Activated naive CD8-positive, alpha-beta T cell treated with anti-CD3 and anti-CD28 coated beads, Interleukin-2, amount 10 ng/mL, durations not matched to agents 7 days and 5 days (primary cell): Measurements from ENCODE around the gene ADGRL2. TPM values are rescaled to one million over a fixed set of nuclear protein-coding genes. Genes with fewer than 3 reads are reported as not detected.
"Not testable (repeated sequence)": the region's sequence is repeated elsewhere in the genome, so short reads cannot be mapped to it uniquely, and the experiment has no call there.

Experiments
- ATAC-seq: fragments of 150-1000 bp; cut with Tn5 transposase; one replicate; pipeline ENCODE4 v1.10.0; 2021; ENCODE audit warnings: low read depth, moderate library complexity
- POLR2A ChIA-PET: fragments of 350-600 bp; sonication (Branson Sonifier 250); formaldehyde crosslinking; loops from one replicate; lab custom pipeline; 2021; ENCODE audit warnings: antibody characterized with exemption; lab: Charles Lee
- DNase-seq: peaks from one replicate; pipeline ENCODE4 v3.0.0; 2021
- H3K27ac Mint-ChIP-seq: one replicate; pipeline ENCODE4 v1.8.0; 2022; ENCODE audit warnings: mild to moderate bottlenecking, mixed read lengths
- H3K27me3 Mint-ChIP-seq: one replicate; pipeline ENCODE4 v1.8.0; 2022; ENCODE audit warnings: mild to moderate bottlenecking, moderate library complexity, mixed read lengths
- H3K36me3 Mint-ChIP-seq: one replicate; pipeline ENCODE4 v1.8.0; 2021; ENCODE audit warnings: mild to moderate bottlenecking, mixed read lengths
- H3K4me1 Mint-ChIP-seq: one replicate; pipeline ENCODE4 v1.8.0; 2021; ENCODE audit warnings: mixed read lengths
- H3K4me3 Mint-ChIP-seq: one replicate; pipeline ENCODE4 v1.8.0; 2022; ENCODE audit warnings: mild to moderate bottlenecking, moderate library complexity, mixed read lengths
- H3K9me3 Mint-ChIP-seq: one replicate; pipeline ENCODE4 v1.8.0; 2021; ENCODE audit warnings: mixed read lengths
- total RNA-seq, 2 experiments: library from RNA; stranded (reverse); gene quantifications; one replicate each; pipeline ENCODE4 v1.2.3, GENCODE V29; 2021

The ADGRL2 gene
- total RNA-seq, 2 experiments from 2014 or later, result not detected

- no peaks in the 10 kb centered on the region for H3K4me1 Mint-ChIP-seq
- POLR2A ChIA-PET, result no interaction called here
- no peaks in the 10 kb centered on the region for H3K9me3 Mint-ChIP-seq
- no peak overlapping the region for H3K27ac Mint-ChIP-seq
- no peak for DNase-seq
- no peak for ATAC-seq
- H3K36me3 Mint-ChIP-seq, result no peaks in the 10 kb centered on the region
- H3K4me3 Mint-ChIP-seq, result no peak overlapping the region
- peaks cover 3% of the 10 kb centered on the region for H3K27me3 Mint-ChIP-seq
These were observed 77.8 kb downstream of the ADGRL2 start for GRCh38 chr1:81878538-81878937.

DNA sequence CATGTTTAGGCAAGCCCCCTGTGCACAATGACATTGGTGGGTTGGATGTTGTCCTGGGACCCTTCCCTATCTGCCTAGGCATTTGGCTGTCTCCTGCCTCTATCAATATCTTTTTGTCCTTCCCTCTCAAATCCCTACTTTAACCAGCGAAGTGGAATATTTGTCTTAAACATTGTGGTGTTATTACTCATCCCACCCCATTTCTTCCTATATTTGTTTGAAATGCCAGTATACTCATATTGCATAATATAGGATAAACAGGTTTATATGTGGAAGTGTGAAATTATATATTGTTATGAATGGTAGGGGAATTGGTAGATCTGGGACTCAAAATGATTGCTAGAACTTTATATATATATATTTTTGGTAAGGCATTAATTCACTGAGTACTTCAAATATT lies 80.0 kb downstream of the ADGRL2 start:
- Mint-ChIP-seq H3K36me3 (no peaks in the 10 kb centered on the region), H3K27me3 (no peaks in the 10 kb centered on the region), H3K9me3 (no peaks in the 10 kb centered on the region), H3K4me3 (no peak overlapping the region), H3K4me1 (no peaks in the 10 kb centered on the region), H3K27ac (no peak overlapping the region)
- no peak for ATAC-seq
- POLR2A ChIA-PET, result no interaction called here
- DNase-seq, result no peak

- ATAC-seq (no peak), DNase-seq (no peak)
- H3K4me3 Mint-ChIP-seq, result no peak overlapping the region
- no peaks in the 10 kb centered on the region for H3K36me3 Mint-ChIP-seq
- POLR2A ChIA-PET, result no interaction called here
- no peak overlapping the region for H3K27ac Mint-ChIP-seq
- H3K27me3 Mint-ChIP-seq, result no peaks in the 10 kb centered on the region
- H3K9me3 Mint-ChIP-seq, result no peaks in the 10 kb centered on the region
- no peaks in the 10 kb centered on the region for H3K4me1 Mint-ChIP-seq
These were observed 84.6 kb downstream of the ADGRL2 start for GRCh38 chr1:81885291-81885690.

DNA sequence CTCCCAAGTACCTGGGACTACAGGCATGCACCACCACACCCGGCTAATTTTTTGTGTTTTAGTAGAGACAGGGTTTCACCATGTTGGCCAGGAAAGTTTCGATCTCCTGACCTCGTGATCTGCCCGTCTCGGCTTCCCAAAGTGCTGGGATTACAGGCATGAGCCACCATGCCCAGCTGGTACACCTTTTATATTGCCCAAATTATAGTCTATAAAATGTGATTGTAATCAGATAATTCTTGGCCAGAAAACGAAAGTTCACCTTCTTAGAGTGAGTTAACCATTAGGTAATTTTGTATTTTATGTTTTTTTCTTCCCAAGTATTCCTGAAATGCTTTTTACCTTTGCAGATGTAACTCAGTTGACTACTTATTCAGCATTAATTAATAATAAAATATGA lies 85.6 kb downstream of the ADGRL2 start:
- H3K4me1 Mint-ChIP-seq, H3K36me3 Mint-ChIP-seq, POLR2A ChIA-PET, H3K27me3 Mint-ChIP-seq, H3K9me3 Mint-ChIP-seq, ATAC-seq, DNase-seq, H3K4me3 Mint-ChIP-seq, H3K27ac Mint-ChIP-seq: not testable (repeated sequence)

DNA sequence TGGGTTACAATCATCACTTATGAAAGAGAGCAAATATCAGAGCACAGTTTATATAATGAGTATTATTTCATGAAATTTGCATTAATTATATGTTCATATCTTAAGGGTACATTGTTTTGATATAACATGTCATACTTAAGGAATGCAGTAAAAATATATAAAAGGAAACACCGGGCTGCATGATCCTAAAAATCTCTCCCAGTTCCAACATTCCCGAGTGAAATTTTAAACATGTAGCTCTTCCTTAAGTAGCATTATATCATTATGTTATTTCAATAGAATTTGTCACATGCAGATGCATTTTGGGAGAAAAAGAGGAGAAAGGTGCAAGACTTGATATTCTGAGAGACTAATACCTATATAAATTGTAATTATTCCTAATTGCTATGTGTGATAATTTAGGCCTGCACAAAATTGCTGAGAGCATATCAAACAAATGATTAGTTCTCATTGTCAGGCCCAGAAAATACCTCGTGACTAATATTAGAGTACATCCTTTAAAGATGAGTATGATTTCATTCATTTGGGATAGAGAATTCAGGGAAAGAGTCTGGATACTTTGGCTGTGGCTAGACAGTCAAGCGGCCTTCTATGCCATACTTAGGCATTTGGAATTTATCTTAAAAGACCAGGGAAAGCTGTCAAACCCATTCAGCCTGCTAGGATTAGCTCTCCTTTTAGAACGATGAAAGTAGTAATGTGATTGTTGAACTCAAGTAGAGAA lies 86.8 kb downstream of the ADGRL2 start:
- H3K36me3 Mint-ChIP-seq, result no peaks in the 10 kb centered on the region
- H3K4me3 Mint-ChIP-seq, result no peak overlapping the region
- H3K9me3 Mint-ChIP-seq, result no peaks in the 10 kb centered on the region
- H3K4me1 Mint-ChIP-seq, result no peaks in the 10 kb centered on the region
- ATAC-seq, result no peak
- no peak overlapping the region for H3K27ac Mint-ChIP-seq
- H3K27me3 Mint-ChIP-seq, result no peaks in the 10 kb centered on the region
- no peak for DNase-seq
- POLR2A ChIA-PET, result no interaction called here

- DNase-seq (no peak), ATAC-seq (no peak)
- H3K4me3 Mint-ChIP-seq, result no peak overlapping the region
- H3K27ac Mint-ChIP-seq, result no peak overlapping the region
- H3K27me3 Mint-ChIP-seq, result no peaks in the 10 kb centered on the region
- POLR2A ChIA-PET, result no interaction called here
- no peaks in the 10 kb centered on the region for H3K4me1 Mint-ChIP-seq
- H3K36me3 Mint-ChIP-seq, result no peaks in the 10 kb centered on the region
- no peaks in the 10 kb centered on the region for H3K9me3 Mint-ChIP-seq
These were observed 88.4 kb downstream of the ADGRL2 start for GRCh38 chr1:81889166-81889565.

- no peaks in the 10 kb centered on the region for H3K4me1 Mint-ChIP-seq
- H3K27ac Mint-ChIP-seq, result no peak overlapping the region
- no peaks in the 10 kb centered on the region for H3K9me3 Mint-ChIP-seq
- H3K36me3 Mint-ChIP-seq, result no peaks in the 10 kb centered on the region
- POLR2A ChIA-PET, result no interaction called here
- no peaks in the 10 kb centered on the region for H3K27me3 Mint-ChIP-seq
- no peak for DNase-seq
- H3K4me3 Mint-ChIP-seq, result no peak overlapping the region
- ATAC-seq, result no peak
These were observed 94.1 kb downstream of the ADGRL2 start for GRCh38 chr1:81894867-81895266.

GRCh38 chr1:81899214-81899821 lies 98.6 kb downstream of the ADGRL2 start:
- Mint-ChIP-seq H3K36me3 (no peaks in the 10 kb centered on the region), H3K4me1 (no peaks in the 10 kb centered on the region), H3K4me3 (no peak overlapping the region), H3K27me3 (no peaks in the 10 kb centered on the region), H3K27ac (no peak overlapping the region), H3K9me3 (no peaks in the 10 kb centered on the region)
- no peak for ATAC-seq
- POLR2A ChIA-PET, result no interaction called here
- no peak for DNase-seq

DNA sequence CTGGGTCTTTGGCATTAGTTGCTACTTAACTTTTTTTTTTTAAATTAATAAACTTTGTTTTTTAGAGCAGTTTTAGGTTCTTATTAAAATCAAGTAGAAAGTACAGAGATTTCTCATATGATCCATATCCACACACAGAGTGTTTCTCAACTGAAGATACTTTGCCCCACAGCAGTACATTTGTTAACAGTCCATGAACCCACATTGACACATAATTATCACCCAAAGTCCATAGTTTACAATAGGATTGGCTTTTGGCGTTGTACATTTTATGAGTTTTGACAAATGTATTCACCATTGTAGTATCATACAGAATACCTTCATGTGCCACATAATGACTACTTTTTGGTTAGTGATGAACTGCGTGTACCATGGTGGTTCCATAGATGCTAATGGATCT lies 106.8 kb downstream of the ADGRL2 start:
- no peak for ATAC-seq
- no peak overlapping the region for H3K4me3 Mint-ChIP-seq

GRCh38 chr1:81912383-81912782 lies 111.6 kb downstream of the ADGRL2 start:
- Mint-ChIP-seq H3K4me1 (no peaks in the 10 kb centered on the region), H3K36me3 (no peaks in the 10 kb centered on the region), H3K9me3 (no peaks in the 10 kb centered on the region), H3K4me3 (no peak overlapping the region), H3K27me3 (no peaks in the 10 kb centered on the region), H3K27ac (no peak overlapping the region)
- no peak for ATAC-seq
- POLR2A ChIA-PET, result no interaction called here
- no peak for DNase-seq

More for the DNA sequence above, 106.8 kb downstream of the ADGRL2 start:
- H3K9me3 Mint-ChIP-seq, result no peaks in the 10 kb centered on the region
- H3K27ac Mint-ChIP-seq, result no peak overlapping the region
- H3K4me1 Mint-ChIP-seq, result no peaks in the 10 kb centered on the region
- no peak for DNase-seq
- POLR2A ChIA-PET, result no interaction called here
- H3K36me3 Mint-ChIP-seq, result no peaks in the 10 kb centered on the region
- H3K27me3 Mint-ChIP-seq, result no peaks in the 10 kb centered on the region

GRCh38 chr1:81915937-81916336 lies 115.2 kb downstream of the ADGRL2 start:
- H3K4me3 Mint-ChIP-seq, result no peak overlapping the region
- H3K36me3 Mint-ChIP-seq, result no peaks in the 10 kb centered on the region
- H3K27me3 Mint-ChIP-seq, result no peaks in the 10 kb centered on the region
- H3K4me1 Mint-ChIP-seq, result no peaks in the 10 kb centered on the region
- no peak overlapping the region for H3K27ac Mint-ChIP-seq
- POLR2A ChIA-PET, result no interaction called here
- no peaks in the 10 kb centered on the region for H3K9me3 Mint-ChIP-seq
- no peak for ATAC-seq
- no peak for DNase-seq

DNA sequence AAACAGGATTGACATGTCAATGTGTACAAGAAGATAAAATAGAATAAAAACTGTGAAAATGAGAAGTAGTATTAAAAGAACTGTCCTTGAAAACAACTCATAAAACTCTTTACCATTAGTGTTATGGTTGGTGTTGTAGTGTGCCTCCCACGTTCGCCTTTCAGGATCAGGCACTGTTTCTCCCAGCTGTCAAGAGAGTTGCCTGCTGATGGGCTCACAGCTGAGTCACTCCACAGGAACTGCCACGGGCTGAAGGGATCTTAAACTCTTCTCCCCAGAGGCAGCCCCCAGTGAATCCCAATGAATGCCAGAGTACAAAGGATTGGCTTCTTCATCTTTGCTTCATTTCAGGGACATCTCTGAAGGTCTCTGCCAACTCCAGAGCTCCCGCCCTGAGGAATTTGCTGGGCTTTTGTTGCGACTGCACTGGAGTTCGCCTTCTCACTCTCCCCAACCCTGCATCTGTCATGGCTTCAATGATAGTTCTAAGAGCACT lies 119.6 kb downstream of the ADGRL2 start:
- Mint-ChIP-seq H3K36me3 (no peaks in the 10 kb centered on the region), H3K27me3 (no peaks in the 10 kb centered on the region), H3K4me3 (no peak overlapping the region), H3K4me1 (no peaks in the 10 kb centered on the region), H3K27ac (no peak overlapping the region), H3K9me3 (no peaks in the 10 kb centered on the region)
- ATAC-seq, result no peak
- DNase-seq, result no peak
- POLR2A ChIA-PET, result no interaction called here

DNA sequence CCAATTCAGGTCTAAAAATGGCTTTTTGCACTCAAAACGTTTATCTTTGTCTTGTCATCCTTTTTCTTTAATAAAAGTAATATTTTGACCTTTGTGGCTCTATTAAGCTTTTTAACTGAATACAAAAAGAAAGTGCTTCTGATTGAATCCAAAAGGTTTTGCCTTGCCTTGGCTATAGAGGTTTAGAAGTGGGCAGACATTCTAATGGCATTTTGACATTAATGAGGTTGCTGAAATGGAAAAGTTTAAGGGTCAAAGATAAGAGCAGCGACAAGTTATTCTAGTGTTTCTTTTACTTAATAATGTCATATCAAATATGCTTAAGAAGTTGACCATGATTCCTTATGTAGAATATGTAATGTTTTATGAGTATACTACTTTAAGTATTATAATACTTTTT lies 120.2 kb downstream of the ADGRL2 start:
- DNase-seq (no peak), ATAC-seq (no peak)
- no peak overlapping the region for H3K27ac Mint-ChIP-seq
- H3K36me3 Mint-ChIP-seq, result no peaks in the 10 kb centered on the region
- no peaks in the 10 kb centered on the region for H3K9me3 Mint-ChIP-seq
- POLR2A ChIA-PET, result no interaction called here
- no peaks in the 10 kb centered on the region for H3K27me3 Mint-ChIP-seq
- H3K4me3 Mint-ChIP-seq, result no peak overlapping the region
- H3K4me1 Mint-ChIP-seq, result no peaks in the 10 kb centered on the region

- H3K9me3 Mint-ChIP-seq, result no peaks in the 10 kb centered on the region
- ATAC-seq, result no peak
- no peaks in the 10 kb centered on the region for H3K36me3 Mint-ChIP-seq
- POLR2A ChIA-PET, result no interaction called here
- DNase-seq, result no peak
- no peaks in the 10 kb centered on the region for H3K27me3 Mint-ChIP-seq
- no peak overlapping the region for H3K27ac Mint-ChIP-seq
- no peaks in the 10 kb centered on the region for H3K4me1 Mint-ChIP-seq
- H3K4me3 Mint-ChIP-seq, result no peak overlapping the region
These were observed 120.6 kb downstream of the ADGRL2 start for GRCh38 chr1:81921344-81921743.
